K562 (cell line): Measurements from ENCODE around the gene IL11. TPM values are rescaled to one million over a fixed set of nuclear protein-coding genes. Genes with fewer than 3 reads are reported as not detected.

Experiments
- BCOR ChIP-seq: fragments of 450-650 bp; IDR thresholded peaks from 2 replicates; pipeline ENCODE4 v1.6.1; 2016
- CREB3L1 ChIP-seq: fragments of 450-650 bp; IDR thresholded peaks from 2 replicates; pipeline ENCODE4 v1.6.1; 2014; ENCODE audit warnings: low read depth, mild to moderate bottlenecking, moderate library complexity, borderline replicate concordance
- CXXC5 ChIP-seq: fragments of 250-450 bp; sonication (Bioruptor Pico); IDR thresholded peaks from 2 replicates; pipeline ENCODE4 v1.8.0; 2022; ENCODE audit warnings: inconsistent platforms, mild to moderate bottlenecking, moderate library complexity
- ERF ChIP-seq: fragments of 450-650 bp; formaldehyde crosslinking; IDR thresholded peaks from 2 replicates; pipeline ENCODE4 v1.4.0; 2020; ENCODE audit warnings: mild to moderate bottlenecking, mixed read lengths
- GABPB1 ChIP-seq: sonication (generic); formaldehyde crosslinking; IDR thresholded peaks from 2 replicates; pipeline ENCODE4 v1.8.0; 2022; ENCODE audit warnings: mild to moderate bottlenecking, missing genetic modification reagents
- GTF2A2 ChIP-seq: IDR thresholded peaks from 2 replicates; pipeline ENCODE4 v1.6.1; 2016; ENCODE audit warnings: mild to moderate bottlenecking, missing genetic modification characterization, missing compliant biosample characterization
- KAT2B ChIP-seq: IDR thresholded peaks from one replicate; pipeline ENCODE4 v1.6.1; 2012; ENCODE audit warnings: low read depth, mild to moderate bottlenecking, control low read depth, inconsistent platforms, low read length, moderate library complexity
- KAT7 ChIP-seq: sonication (generic); formaldehyde crosslinking; IDR thresholded peaks from 2 replicates; pipeline ENCODE4 v1.8.0; 2022; ENCODE audit warnings: missing genetic modification reagents, mild to moderate bottlenecking, borderline replicate concordance
- LCOR ChIP-seq: sonication (generic); formaldehyde crosslinking; IDR thresholded peaks from 2 replicates; pipeline ENCODE4 v1.8.0; 2022; ENCODE audit warnings: mild to moderate bottlenecking, missing genetic modification reagents
- MAFG ChIP-seq: fragments of 450-650 bp; conservative IDR thresholded peaks from 2 replicates; pipeline ENCODE4 v1.6.1; 2016; ENCODE audit warnings: missing genetic modification characterization, missing compliant biosample characterization
- MAX ChIP-seq: sonication (generic); formaldehyde crosslinking; IDR thresholded peaks from 2 replicates; pipeline ENCODE4 v1.9.0; 2022; ENCODE audit warnings: mild to moderate bottlenecking, missing genetic modification reagents
- MCM7 ChIP-seq, 2 experiments: fragments of 450-650 bp; IDR thresholded peaks; 2 replicates each; pipeline ENCODE4 v1.6.1; 2016 to 2018
- NR4A1 ChIP-seq, 2 experiments: fragments of 250-450 bp in 1 of 2; fragments of 450-650 bp in 1 of 2; sonication (Bioruptor Pico) in 1 of 2; IDR thresholded peaks; 2 replicates each; pipeline versions ENCODE4 v1.4.0 to v1.6.1; 2016 to 2020; ENCODE audit warnings: mild to moderate bottlenecking in 2 of 2, missing compliant biosample characterization in 1 of 2, missing genetic modification characterization in 1 of 2, moderate library complexity in 1 of 2
- PREB ChIP-seq: sonication (generic); formaldehyde crosslinking; IDR thresholded peaks from 2 replicates; pipeline ENCODE4 v1.8.1; 2023; ENCODE audit warnings: mild to moderate bottlenecking, missing genetic modification reagents
- SAP30 ChIP-seq: fragments of 200-600 bp; sonication (generic); IDR thresholded peaks from 2 replicates; pipeline ENCODE4 v1.6.1; 2012; ENCODE audit warnings: borderline replicate concordance, low read depth, mild to moderate bottlenecking, moderate library complexity, low read length, control low read depth, inconsistent platforms; ENCODE audit not compliant: insufficient read depth, poor library complexity, severe bottlenecking
- SIN3A ChIP-seq, 2 experiments: fragments of 150-350 bp in 1 of 2; IDR thresholded peaks; 2 replicates each; pipeline ENCODE4 v1.6.1; 2011 to 2016; ENCODE audit warnings: borderline replicate concordance in 2 of 2, low read depth in 2 of 2, low read length in 2 of 2, mild to moderate bottlenecking in 2 of 2, moderate library complexity in 2 of 2; ENCODE audit not compliant: control insufficient read depth in 1 of 2
- YY1 ChIP-seq, 3 experiments: IDR thresholded peaks; 2 replicates each; pipeline ENCODE4 v1.6.1; 2011; ENCODE audit warnings: low read length in 2 of 3, mild to moderate bottlenecking in 2 of 3, moderate library complexity in 2 of 3, borderline replicate concordance in 1 of 3, control low read depth in 1 of 3, low read depth in 1 of 3; ENCODE audit not compliant: insufficient read depth in 3 of 3, insufficient replicate concordance in 2 of 3, control insufficient read depth in 1 of 3, insufficient read length in 1 of 3; ENCODE audit errors: extremely low read depth in 1 of 3
- ZBTB11 ChIP-seq, 3 experiments: fragments of 200-800 bp in 1 of 3; fragments of 250-450 bp in 1 of 3; fragments of 450-650 bp in 1 of 3; sonication (Bioruptor Pico) in 1 of 3; sonication (Bioruptor generic) in 1 of 3; formaldehyde crosslinking in 1 of 3; IDR thresholded peaks; 2 replicates each; pipeline versions ENCODE4 v1.6.1 to v1.8.0; 2016 to 2022; ENCODE audit warnings: mild to moderate bottlenecking in 2 of 3, missing genetic modification characterization in 2 of 3, missing compliant biosample characterization in 1 of 3, moderate library complexity in 1 of 3
- polyA plus RNA-seq, 8 experiments: library from polyadenylated mRNA; depleted of rRNA in 4 of 8; stranded (reverse) in 5 of 8; unstranded in 3 of 8; fragments of >200 nt; fragmentation: Nextera tagmentation in 2 of 8; fragmentation: Illumina TruSeq in 1 of 8; extraction: Ambion mirVana in 2 of 8; extraction: Trizol in 1 of 8; gene quantifications; 2 replicates each; pipeline versions ENCODE4 v1.2.1 to v1.2.3, GENCODE V29; 2011 to 2014; ENCODE audit warnings: inconsistent platforms in 1 of 8, missing spikeins in 1 of 8
- total RNA-seq, 7 experiments: library from RNA; depleted of rRNA in 6 of 7; stranded (reverse); fragments of >200 nt in 6 of 7; fragmentation: Illumina TruSeq in 2 of 7; extraction: Trizol in 2 of 7; gene quantifications; 2 replicates each; pipeline versions ENCODE4 v1.2.1 to v1.2.3, GENCODE V29; 2011 to 2021; ENCODE audit warnings: low replicate concordance in 1 of 7

Gene IL11
- total and polyA plus RNA-seq, 9 of the 15 experiments (the other 6 are each of a cell fraction or from before 2014, with no cell fraction given): 0.04 to 0.42 (median 0.06) TPM; not detected in 6

- TF ChIP-seq SIN3A (IDR thresholded peaks at IDR 0.05; ENCODE audit: borderline replicate concordance in 2 of 2, control insufficient read depth in 1 of 2, low read depth in 2 of 2, low read length in 2 of 2): peak in 1 of 2 experiments; percentile 5; a peak in 1 of 4 replicates
- 0 out of 2 replicates have a peak, but pooled peaks have one; percentile 30 for TF ChIP-seq GABPB1 (CRISPR knock-in tag)
- TF ChIP-seq BCOR: no peak
- TF ChIP-seq MAX: peak; percentile 58
- TF ChIP-seq ZBTB11 (CRISPR knock-in tag; IDR thresholded peaks at IDR 0.05): peak in 2 of 3 experiments; percentile 16 to 28; a peak in 2 of 6 replicates
- TF ChIP-seq PREB (CRISPR knock-in tag): 0 out of 2 replicates have a peak, but pooled peaks have one; percentile 20
- no peak; the same call in 1 of the 2 replicates for TF ChIP-seq CREB3L1
- no peak; the same call in 1 of the 2 replicates for TF ChIP-seq LCOR (CRISPR knock-in tag)
- TF ChIP-seq CXXC5: peak; percentile 34; the same call in 1 of the 2 replicates
- 0 out of 2 replicates have a peak, but pooled peaks have one; percentile 30 for TF ChIP-seq ERF (CRISPR knock-in tag)
- TF ChIP-seq NR4A1 (CRISPR knock-in tag; IDR thresholded peaks at IDR 0.05): no peak
- TF ChIP-seq NR4A1 (tag; IDR thresholded peaks at IDR 0.05): 0 out of 2 replicates have a peak, but pooled peaks have one; percentile 30
- peak; percentile 89; the same call in 1 of the 2 replicates for TF ChIP-seq KAT7
- no peak for TF ChIP-seq GTF2A2 (tag)
- no peak for TF ChIP-seq MCM7 (IDR thresholded peaks at IDR 0.05)
- peak; percentile 59 for TF ChIP-seq SAP30
- no peak for TF ChIP-seq MAFG
- TF ChIP-seq YY1 (IDR thresholded peaks at IDR 0.05; ENCODE audit: borderline replicate concordance in 1 of 3, control insufficient read depth in 1 of 3, extremely low read depth in 1 of 3, insufficient read depth in 3 of 3, insufficient read length in 1 of 3, insufficient replicate concordance in 2 of 3, low read depth in 1 of 3, low read length in 2 of 3): peak in 2 of 3 experiments; percentile 65 to 81
- TF ChIP-seq KAT2B: no peak
These were observed 14.1 kb upstream of the IL11 start, which contains the start of gene TMEM238 (continued) for GRCh38 chr19:55384131-55384919.
